Hematopoietic multipotent progenitor cell treated with erythropoietin and hydrocortisone succinate and interleukin-3 and kit ligand, for 15 days (in vitro differentiated cells): ENCODE results near the gene ESYT3.
"Not testable (repeated sequence)": the region's sequence is repeated elsewhere in the genome, so short reads cannot be mapped to it uniquely, and the experiment has no call there.

Experiments
- DNase-seq: peaks from one replicate; pipeline ENCODE4 v3.0.0-alpha.2; 2015; ENCODE audit warnings: low spot score

The ESYT3 gene

DNA sequence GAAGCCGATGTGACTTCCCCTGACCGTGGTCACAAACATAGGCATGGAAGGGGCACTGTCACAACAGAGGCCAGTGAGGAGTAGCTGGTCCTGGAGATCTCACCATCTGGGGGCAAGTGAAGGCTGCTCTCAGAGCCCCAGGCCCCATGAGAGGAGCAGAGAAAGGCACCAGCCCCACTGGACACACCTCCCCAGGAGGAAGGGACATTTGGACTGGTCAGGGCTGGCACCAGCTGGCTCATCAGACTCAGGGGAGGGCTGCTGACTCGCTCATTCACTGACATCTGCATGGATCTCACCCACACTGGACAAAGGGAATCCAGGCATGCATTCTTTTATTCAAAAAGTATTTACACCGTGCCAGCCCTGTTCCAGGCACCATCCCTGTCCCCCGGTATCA, 26.8 kb downstream of the ESYT3 start:
- no peak for DNase-seq

DNA sequence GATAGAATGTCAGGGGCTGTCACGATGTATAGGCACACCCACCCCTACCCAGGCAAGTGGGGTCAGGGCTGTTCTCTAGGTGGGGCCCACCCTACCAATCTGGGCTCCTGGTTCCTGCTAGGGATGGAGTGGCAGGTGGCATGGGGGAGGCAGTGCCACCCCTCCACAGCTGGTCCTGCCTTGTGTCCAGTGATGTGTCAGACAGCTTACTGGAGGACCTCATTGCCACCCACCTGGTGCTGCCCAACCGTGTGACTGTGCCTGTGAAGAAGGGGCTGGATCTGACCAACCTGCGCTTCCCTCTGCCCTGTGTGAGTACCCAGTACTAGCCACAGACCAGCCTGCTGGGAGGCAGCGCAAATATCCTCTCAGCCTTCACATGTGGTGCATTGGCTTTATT, 27.5 kb downstream of the ESYT3 start:
- DNase-seq, result no peak

DNA sequence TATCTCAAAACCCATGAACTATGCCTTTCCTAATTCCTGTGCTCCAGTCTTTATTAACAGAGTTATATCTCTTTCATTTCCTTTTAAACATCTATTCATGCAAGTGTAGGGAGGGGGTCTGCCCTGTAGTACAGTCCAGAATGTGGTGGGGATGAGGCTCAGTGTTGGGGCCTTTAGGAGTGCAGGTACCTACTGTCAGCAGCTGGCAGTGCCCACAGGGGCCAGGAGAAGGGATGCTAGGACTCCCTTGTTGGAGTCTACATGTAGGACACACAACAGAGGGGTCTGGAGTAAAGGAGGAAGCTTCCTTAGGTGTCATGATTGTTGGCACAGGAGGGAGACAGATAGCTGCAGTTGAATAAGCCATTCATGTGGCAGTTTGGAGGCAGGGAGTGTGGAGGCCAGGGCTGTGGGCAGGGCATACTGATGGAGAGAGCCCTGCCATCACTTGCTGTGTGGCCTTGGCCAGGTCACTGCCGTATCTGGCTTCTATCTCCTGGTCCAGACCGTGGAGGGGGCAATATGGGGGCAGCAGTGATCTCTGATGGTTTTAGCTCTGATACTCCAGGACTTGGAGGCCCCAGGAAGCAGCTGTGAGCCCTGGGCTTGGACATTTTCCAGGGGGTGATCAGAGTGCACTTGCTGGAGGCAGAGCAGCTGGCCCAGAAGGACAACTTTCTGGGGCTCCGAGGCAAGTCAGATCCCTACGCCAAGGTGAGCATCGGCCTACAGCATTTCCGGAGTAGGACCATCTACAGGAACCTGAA, 29.5 kb downstream of the ESYT3 start:
- no peak for DNase-seq

DNA sequence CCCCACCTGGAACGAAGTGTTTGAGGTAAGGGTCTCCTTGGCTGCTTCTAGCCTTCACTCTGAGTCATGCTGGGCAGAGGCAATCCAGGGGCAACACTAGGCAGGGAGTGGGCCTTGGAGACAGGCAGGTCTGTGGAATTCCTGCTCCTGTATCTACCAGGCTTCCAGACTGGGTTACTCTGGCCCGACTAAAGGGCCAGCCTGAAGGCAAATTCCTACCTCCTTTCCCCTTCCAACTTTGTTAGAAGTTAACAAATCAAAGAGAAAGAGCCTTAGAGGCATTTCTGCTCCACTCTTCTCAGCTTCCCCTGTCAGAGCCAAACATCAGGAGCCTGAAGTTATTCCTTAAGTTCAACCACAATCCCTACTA, 30.1 kb downstream of the ESYT3 start:
- DNase-seq, result no peak

DNA sequence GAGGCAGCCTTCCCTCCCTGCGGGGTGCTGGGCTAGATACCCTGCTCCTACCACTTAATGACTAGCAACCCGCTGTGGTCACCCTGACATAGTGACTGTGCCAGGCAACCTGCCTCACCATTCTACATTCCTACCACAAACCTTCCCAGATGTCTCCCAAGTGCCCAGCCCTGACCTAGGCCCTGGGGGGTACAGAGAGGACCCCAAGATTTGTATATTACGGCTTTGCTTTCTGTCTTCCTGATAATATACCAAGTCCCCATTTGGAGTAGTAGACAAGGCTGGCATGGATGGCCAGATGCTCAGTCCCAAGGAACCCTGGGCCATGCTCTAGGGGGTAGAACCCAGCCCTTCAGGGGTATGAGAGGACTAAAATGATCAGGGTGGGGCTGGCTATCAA, 31.0 kb downstream of the ESYT3 start:
- DNase-seq, result no peak

DNA sequence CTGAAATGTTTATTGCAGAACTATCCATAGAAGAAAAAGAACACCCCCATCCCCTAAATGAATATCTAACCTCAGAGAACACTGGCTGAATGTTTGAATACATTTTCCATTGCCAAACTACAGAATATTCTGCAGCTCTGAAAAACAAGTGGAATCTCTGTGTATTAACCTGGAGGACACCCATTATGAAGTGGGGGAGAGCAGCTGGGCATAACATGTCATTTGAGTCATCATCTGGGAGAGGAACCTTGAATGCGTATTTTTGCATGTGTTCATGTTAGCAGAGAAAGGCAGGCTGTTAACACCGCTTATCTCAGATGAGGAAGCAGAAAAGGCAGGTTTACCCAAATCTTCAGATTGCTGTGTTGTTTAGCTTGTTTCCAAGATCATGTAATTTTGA, 31.5 kb downstream of the ESYT3 start:
- DNase-seq, result no peak

DNA sequence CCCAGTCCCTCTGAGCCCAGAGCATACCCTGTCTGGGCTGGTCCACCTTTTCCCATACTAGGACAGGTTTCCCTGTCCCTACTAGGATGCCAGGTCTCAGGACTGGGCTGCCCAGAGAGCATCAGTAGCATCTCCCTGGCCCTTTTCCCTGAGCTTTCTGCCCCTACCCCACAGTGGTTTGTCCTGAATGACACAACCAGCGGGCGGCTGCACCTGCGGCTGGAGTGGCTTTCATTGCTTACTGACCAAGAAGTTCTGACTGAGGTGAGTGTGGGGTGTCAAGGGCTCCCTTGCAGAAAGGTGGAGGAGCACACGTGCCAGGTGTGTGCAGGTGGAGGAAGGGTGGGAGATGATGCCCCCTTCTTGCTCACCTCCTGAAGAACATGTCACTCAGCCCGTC, 33.5 kb downstream of the ESYT3 start:
- DNase-seq, result no peak

DNA sequence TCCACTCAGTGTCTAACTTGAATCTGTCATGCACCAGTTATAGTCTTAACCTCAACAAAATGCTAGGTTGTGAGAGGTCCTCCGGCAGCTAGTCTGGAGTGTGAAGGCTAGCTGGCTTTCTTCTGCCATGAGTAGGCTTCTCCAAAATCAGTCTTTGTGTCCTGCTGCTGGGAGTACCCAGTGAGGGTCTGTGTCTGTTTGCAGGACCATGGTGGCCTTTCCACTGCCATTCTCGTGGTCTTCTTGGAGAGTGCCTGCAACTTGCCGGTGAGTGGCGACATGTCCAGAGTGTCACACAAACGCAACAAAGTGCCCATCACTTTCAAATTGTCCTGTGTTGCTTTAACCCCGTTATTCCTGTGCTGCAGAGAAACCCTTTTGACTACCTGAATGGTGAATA, 34.0 kb downstream of the ESYT3 start:
- DNase-seq, result no peak

DNA sequence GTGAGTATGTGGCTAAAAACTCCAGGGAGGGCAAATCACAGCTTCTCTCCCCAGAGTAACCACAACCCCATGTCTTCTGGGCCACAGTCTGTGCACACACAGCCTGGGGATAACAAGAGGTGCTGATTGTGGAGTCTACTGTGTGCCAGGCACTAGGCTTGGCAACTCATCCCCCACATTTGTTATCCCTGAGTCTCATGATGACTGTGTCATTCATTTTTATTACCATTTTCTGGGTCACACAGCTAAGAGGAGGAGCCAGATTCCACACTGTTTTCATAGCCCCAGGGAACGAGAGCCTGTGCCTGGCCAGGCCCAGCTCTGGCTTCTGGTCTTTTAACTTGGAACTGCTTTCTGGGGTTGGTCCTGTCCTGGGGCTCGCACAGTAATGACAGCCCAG, 34.5 kb downstream of the ESYT3 start:
- DNase-seq, result no peak

DNA sequence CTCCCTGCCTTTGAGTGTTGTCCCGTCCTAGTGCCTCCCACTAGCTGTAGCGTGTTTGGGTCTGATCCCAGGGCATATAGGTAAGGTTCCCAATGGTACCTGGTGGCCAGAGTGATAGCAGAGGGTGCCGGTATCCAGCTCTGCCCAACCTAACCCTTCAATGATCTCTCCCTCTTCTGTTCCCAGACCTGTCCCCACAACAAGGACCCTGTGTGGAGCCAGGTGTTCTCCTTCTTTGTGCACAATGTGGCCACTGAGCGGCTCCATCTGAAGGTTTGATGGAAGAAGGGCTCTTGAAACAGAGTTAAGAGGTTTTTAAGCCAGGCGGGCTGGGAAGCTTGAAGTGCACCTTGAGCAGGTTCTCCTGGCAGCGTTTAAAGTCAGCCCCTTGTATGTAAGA, 35.5 kb downstream of the ESYT3 start:
- DNase-seq, result no peak

DNA sequence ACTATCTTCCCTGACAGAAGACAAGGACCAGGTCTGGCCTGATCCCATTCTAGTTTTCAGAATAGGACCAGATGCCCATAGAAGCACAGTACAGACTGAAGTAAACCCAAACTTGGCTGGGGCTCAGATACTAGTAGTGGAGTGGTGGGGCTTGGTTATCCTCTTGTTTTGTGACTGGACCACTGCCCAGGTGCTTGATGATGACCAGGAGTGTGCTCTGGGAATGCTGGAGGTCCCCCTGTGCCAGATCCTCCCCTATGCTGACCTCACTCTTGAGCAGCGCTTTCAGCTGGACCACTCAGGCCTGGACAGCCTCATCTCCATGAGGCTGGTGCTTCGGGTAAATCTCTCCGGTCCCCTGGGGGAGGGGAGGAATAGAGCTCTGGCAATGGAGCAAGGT, 36.3 kb downstream of the ESYT3 start:
- DNase-seq, result no peak

DNA sequence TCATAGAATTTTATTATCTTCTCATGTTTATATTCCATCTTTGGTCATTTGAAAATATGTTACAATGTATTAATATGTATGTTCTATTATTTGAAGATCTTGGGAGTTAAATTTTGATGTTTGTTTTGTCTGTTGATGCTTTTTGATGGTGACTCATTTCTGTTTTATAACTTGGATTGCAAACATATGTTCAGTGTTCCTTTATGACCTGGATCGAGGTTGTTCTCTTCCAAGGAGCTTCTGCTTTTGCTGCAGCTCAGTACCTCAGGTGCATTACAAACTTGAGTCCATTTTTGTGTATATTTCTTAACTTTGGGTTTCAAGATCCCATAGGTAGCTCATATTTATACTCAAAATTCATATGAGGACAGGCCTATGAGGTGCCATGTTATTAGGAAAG, 37.1 kb downstream of the ESYT3 start:
- DNase-seq, result no peak

DNA sequence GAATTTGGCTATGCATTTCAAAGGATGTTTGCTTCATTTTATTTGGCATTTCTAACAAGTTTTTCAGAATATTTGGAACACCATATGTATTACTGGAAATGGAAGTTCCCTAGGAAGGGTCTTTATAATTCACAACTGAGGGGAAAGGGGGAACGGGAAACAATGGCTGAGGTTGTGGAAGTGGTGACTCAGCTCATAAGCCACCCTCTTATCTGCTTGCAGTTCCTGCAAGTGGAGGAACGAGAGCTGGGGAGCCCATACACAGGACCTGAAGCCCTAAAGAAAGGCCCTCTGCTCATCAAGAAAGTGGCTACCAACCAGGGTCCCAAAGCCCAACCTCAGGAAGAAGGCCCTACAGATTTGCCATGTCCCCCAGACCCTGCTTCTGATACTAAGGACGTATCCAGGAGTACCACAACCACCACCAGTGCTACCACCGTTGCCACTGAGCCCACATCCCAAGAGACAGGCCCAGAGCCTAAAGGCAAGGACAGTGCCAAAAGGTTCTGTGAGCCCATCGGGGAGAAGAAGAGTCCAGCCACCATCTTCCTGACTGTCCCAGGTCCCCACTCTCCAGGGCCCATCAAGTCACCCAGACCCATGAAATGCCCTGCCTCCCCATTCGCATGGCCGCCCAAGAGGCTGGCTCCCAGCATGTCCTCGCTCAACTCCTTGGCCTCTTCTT, 37.9 kb downstream of the ESYT3 start:
- no peak for DNase-seq

DNA sequence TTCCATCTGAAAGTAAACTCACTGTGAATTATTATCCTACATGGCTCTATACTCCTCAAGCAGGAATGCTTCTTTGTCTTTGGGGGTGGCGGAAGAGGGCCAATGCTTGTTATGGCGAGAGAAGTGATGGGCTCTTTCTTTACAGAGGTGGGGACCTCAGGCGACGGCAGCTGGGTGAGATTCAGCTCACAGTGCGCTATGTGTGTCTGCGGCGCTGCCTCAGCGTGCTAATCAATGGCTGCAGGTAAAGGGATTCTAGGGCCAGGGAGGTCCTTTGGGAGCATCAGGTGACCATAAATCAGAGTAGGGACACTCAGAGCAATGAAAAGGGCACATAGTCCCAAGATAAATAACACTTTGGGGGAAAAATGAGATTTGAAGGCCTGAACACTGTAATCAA, 39.0 kb downstream of the ESYT3 start:
- DNase-seq, result no peak

DNA sequence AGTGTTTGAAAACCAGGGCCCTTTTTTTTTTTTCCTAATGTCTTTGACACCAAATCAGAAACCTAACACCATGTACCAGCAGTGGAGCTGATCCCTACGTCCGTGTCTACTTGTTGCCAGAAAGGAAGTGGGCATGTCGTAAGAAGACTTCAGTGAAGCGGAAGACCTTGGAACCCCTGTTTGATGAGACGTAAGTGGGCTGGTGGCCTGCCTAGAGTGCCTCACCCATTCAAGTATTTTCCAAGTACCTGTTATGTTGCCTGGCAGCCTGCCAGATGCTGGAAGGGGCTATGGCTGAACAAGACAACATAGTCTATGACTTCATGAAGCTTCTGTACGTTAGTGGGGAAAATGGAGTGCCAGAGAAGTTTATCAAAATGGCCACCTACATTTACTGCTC, 39.7 kb downstream of the ESYT3 start:
- no peak for DNase-seq

DNA sequence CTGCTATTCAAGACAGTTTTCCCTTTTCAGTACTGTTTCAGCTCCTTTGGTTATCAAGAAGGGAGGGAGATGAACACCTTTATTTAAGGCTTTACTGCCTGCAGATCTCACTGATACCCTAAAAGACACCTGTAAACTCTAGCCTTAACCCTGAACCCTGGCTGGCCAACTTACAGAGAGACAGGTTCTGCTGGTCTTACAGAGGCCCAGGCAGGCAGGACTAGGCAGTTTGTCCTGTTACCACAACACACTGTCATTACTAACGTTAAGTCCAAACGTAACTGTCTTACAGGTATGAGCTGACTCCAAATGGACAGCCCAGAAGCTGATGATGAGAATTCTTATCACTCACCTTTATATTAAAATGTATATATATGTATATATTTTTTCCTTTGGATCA, 42.1 kb downstream of the ESYT3 start:
- DNase-seq, result no peak

DNA sequence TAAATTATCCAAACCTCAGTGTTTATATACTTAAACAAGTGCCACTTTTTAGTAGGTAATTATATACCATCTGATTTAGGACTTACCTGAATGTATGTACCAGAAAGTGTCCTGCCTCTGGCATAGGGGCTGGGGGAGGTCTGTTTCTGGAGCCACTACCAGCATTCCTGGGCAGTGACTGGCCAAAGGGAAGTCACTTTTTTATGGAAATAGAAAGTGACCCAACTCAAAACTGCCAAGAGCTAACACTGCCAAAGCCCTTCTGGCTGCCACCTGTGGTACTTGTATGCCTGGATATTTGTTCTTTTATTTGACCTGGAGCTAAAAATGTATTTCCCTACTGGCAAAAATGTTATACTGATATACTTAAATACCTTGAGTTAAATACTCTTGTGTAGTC, 42.7 kb downstream of the ESYT3 start:
- no peak for DNase-seq

DNA sequence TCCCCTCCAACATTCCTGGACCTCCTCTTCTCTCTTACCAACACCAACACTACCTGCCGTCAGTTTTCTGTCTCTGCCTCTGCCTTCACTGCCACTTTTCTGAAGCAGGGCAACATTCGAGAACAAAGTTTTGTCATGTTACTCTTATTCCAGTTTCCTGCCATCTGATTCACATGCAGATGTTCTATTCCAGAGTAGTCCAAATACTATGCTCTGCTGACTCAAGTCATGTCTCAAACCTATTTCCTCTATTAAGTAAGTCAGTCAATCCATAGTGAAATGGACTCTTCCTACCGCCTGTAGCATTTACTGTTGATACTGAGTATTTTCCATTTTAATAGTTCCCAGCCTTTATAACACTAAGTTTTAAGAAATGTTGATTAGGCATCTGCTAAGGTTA, 43.4 kb downstream of the ESYT3 start:
- no peak for DNase-seq

DNA sequence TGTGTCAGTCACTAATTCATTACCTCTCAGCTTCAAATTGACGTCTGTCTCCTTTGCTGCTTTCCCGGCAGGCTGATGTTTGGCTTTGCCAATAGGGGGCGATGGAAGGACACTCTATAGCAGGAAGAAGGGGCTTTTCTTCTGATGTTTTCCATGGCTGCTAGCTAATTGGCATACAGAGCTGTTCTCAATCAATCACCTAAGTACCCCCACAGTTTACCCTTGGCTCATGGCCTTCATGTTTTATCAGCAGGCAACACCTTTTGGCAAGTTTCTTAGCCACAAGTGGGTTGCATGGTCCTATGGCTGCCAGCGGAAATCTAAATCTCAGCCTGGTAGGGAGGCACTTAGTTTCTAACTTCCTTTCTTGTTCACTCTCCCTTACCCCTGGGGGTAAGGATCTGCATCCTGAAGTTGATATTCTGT, 45.0 kb downstream of the ESYT3 start:
- DNase-seq, result peak; percentile 20

DNA sequence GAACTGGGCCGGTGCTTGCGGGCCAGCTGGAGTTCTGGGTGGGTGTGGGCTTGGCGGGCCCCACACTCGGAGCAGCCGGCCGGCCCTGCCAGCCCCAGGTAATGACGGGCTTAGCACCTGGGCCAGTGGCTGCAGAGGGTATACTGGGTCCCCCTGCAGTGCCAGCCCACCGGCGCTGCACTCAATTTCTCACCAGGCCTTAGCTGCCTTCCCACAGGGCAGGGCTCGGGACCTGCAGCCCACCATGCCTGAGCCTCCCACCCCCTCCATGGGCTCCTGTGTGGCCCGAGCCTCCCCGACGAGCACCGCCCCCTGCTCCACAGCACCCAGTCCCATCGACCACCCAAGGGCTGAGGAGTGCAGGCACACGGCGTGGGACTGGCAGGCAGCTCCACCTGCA, 50.3 kb downstream of the ESYT3 start:
- not testable (repeated sequence) for DNase-seq

DNA sequence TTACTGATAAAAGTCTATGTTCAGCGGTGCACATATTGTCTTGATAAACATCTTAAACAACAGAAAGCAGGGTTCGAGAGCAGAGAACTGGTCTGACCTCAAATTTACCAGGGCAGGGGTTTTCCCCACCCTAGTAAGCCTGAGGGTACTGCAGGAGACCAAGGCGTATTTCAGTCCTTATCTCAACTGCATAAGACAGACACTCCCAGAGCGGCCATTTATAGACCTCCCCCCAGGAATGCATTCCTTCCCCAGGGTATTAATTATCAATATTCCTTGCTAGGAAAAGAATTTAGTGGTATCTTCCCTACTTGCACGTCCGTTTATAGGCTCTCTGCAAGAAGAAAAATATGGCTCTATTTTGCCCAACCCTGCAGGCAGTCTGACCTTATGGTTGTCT, 52.2 kb downstream of the ESYT3 start:
- DNase-seq, result not testable (repeated sequence)

DNA sequence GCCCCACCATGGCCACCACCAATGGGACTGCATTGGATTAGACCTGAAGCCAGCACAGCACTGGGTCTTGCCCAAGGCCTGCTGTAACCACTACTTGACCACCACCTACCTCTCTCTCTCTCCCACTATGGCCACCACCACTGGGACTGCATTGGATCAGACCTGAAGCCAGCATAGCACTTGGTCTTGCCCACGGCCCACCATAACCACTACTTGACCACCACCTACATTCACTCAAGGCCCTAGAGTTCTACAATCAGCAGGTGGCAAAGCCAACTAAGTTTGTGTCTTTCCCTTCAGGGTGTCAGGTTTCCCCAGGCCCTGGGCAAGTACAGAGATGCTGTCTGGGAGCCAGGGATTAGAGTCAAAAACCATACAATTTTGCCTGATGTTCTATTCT, 57.6 kb downstream of the ESYT3 start:
- no peak for DNase-seq

DNA sequence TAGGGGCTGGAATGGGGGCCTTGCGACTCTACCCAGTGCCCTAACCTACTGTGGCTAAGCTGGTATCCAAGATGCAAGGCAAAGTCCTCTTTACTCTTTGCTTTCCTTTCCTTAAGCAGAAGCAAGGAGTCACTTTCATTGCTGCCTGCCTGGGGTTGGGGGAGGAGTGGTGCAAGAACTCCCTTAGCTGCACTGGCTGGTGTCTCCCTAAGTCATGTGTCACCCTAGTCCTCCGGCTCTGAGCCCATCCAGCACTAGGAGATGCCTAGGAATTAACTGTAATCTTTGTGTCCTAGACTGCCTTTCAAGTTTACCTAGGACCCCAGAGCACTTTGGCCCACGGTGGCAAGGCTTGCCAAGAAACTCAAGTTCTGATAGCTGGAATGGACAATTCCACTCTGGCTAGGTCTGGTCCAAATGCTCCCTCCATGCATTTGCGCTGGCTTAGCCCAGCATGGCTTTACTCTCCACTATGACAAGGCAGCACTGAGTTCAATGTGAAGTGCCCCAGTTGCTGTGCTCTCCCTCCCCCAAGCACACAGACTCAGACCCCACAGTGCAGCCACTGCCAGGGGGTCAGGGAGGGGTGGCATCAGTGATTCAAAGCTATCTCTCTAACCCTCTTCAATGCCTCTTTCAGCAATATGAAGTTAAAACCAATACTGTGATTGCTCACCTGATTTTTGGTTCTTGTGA, 58.7 kb downstream of the ESYT3 start:
- DNase-seq, result no peak
